Umbilical cord (tissue), 2 donors: Measurements from ENCODE around the gene EMSY. TPM values are rescaled to one million over a fixed set of nuclear protein-coding genes. Genes with fewer than 3 reads are reported as not detected.
"Not testable (repeated sequence)": the region's sequence is repeated elsewhere in the genome, so short reads cannot be mapped to it uniquely, and the experiment has no call there.

Experiments used
- DNase-seq: peaks from one replicate; pipeline ENCODE4 v3.0.0-alpha.2; 2015; ENCODE audit warnings: low spot score
- total RNA-seq: library from RNA; depleted of rRNA; stranded (reverse); fragments of >200 nt; gene quantifications from one replicate; pipeline ENCODE4 v1.2.3, GENCODE V29; 2014; ENCODE audit warnings: low replicate concordance; ENCODE audit not compliant: insufficient read depth

Gene EMSY
- total RNA-seq, 1 donor from 2014 or later, result 21.9 TPM

- DNase-seq, result no peak
Observed at GRCh38 chr11:76567261-76567660, 122.4 kb downstream of the EMSY start.

- DNase-seq, result no peak
Observed at GRCh38 chr11:76568139-76568538, 123.3 kb downstream of the EMSY start.

GRCh38 chr11:76568621-76569020, 123.8 kb downstream of the EMSY start:
- DNase-seq, result no peak

GRCh38 chr11:76572181-76572875, 127.5 kb downstream of the EMSY start:
- not testable (repeated sequence) for DNase-seq

GRCh38 chr11:76574406-76574805, 129.6 kb downstream of the EMSY start:
- DNase-seq, result no peak

GRCh38 chr11:76574879-76575278, 130.1 kb downstream of the EMSY start:
- no peak for DNase-seq

- peak; percentile 99 for DNase-seq
Observed at GRCh38 chr11:76577226-76577920, 132.6 kb downstream of the EMSY start.

GRCh38 chr11:76577921-76578653, 133.3 kb downstream of the EMSY start:
- peak; percentile 91 for DNase-seq

GRCh38 chr11:76578654-76579055, 133.8 kb downstream of the EMSY start:
- DNase-seq, result no peak

- DNase-seq, result peak; percentile 86
Observed at GRCh38 chr11:76579056-76579751, 134.4 kb downstream of the EMSY start.

- no peak for DNase-seq
Observed at GRCh38 chr11:76579752-76580151, 134.9 kb downstream of the EMSY start.

- not testable (repeated sequence) for DNase-seq
Observed at GRCh38 chr11:76582471-76582870, 137.7 kb downstream of the EMSY start.

- DNase-seq, result no peak
Observed at GRCh38 chr11:76587820-76588454, 143.1 kb downstream of the EMSY start.

- DNase-seq, result peak; percentile 94
Observed at GRCh38 chr11:76588455-76589325, 143.9 kb downstream of the EMSY start.

- DNase-seq, result no peak
Observed at GRCh38 chr11:76589477-76589876, 144.7 kb downstream of the EMSY start.

- peak; percentile 75 for DNase-seq
Observed at GRCh38 chr11:76589964-76590950, 145.4 kb downstream of the EMSY start.

- no peak for DNase-seq
Observed at GRCh38 chr11:76591416-76591815, 146.6 kb downstream of the EMSY start.

GRCh38 chr11:76592025-76592914, 147.5 kb downstream of the EMSY start:
- no peak for DNase-seq
